Esophagus (tissue), 2 donors: ENCODE results near the gene HRG. TPM values are rescaled to one million over a fixed set of nuclear protein-coding genes. Genes with fewer than 3 reads are reported as not detected.

Experiments used
- H3K27ac ChIP-seq, 2 donors: one replicate each; pipeline ENCODE4 v1.5.1; 2013; ENCODE audit warnings: low read depth in 2 of 2, mild to moderate bottlenecking in 2 of 2, inconsistent platforms in 1 of 2, low read length in 1 of 2, moderate library complexity in 1 of 2
- H3K27me3 ChIP-seq, 2 donors: one replicate each; pipeline ENCODE4 v1.6.1; 2013; ENCODE audit warnings: low read length in 2 of 2, control low read depth in 1 of 2, mild to moderate bottlenecking in 1 of 2; ENCODE audit not compliant: insufficient read depth in 2 of 2, control insufficient read depth in 1 of 2
- H3K36me3 ChIP-seq, 2 donors: one replicate each; pipeline ENCODE4 v1.6.1; 2013; ENCODE audit warnings: low read length in 1 of 2; ENCODE audit not compliant: control insufficient read depth in 2 of 2, insufficient read depth in 2 of 2
- H3K4me1 ChIP-seq, 2 donors: one replicate each; pipeline ENCODE4 v1.6.1; 2013; ENCODE audit warnings: low read length in 1 of 2; ENCODE audit not compliant: control insufficient read depth in 2 of 2, insufficient read depth in 2 of 2
- H3K4me3 ChIP-seq, 2 donors: one replicate each; pipeline ENCODE4 v1.5.1; 2013; ENCODE audit warnings: low read length in 2 of 2, mild to moderate bottlenecking in 2 of 2, low read depth in 1 of 2, moderate library complexity in 1 of 2
- H3K9me3 ChIP-seq, 2 donors: one replicate each; pipeline ENCODE4 v1.6.1; 2013; ENCODE audit warnings: mild to moderate bottlenecking in 2 of 2, low read depth in 1 of 2, low read length in 1 of 2, moderate library complexity in 1 of 2; ENCODE audit not compliant: control insufficient read depth in 2 of 2, insufficient read depth in 1 of 2
- WGBS, 2 donors: extraction: QIAGEN DNeasy Blood & Tissue Kit; methylation state at CpG; one replicate each; pipeline ENCODE4 v1.1.7; 2013; 5-methylcytosine and 5-hydroxymethylcytosine counted together
- polyA plus RNA-seq, 2 donors: library from polyadenylated mRNA; stranded (reverse); fragments of 200-250 nt; gene quantifications; one replicate each; pipeline ENCODE4 v1.2.3, GENCODE V29; 2013
- donor health status: healthy with polysubstance abuse.
- donor health status: Bipolar disorder and iron deficiency.

The HRG gene
- polyA plus RNA-seq: under 1 TPM in 1 of 2 donors, not detected in 1; 0.05 TPM

- Histone ChIP-seq H3K9me3 (no peaks in the 10 kb centered on the region), H3K27ac (no peak within 1 kb of the TSS), H3K27me3 (no peaks in the 10 kb centered on the region), H3K4me1 (no peaks in the 10 kb centered on the region), H3K4me3 (no peak within 1 kb of the TSS), H3K36me3 (no peaks in the 10 kb centered on the region)
- WGBS, 2 donors: 80 to 82% methylated on average over 8 of the region's 8 CpGs
Observed at GRCh38 chr3:186665625-186666188, at the start of gene HRG. TSS of gene HRG (plus strand) at chr3:186666014. CDS start at chr3:186666032, 18 bp downstream.

- WGBS, 2 donors: 82 to 85% methylated on average over 8 of the region's 8 CpGs
- H3K9me3 ChIP-seq: no peaks in the 10 kb centered on the region
- H3K27me3 ChIP-seq: no peaks in the 10 kb centered on the region
- H3K4me3 ChIP-seq: no peak overlapping the region
- no peaks in the 10 kb centered on the region for H3K36me3 ChIP-seq
- H3K4me1 ChIP-seq: no peaks in the 10 kb centered on the region
- H3K27ac ChIP-seq: no peak overlapping the region
Observed at GRCh38 chr3:186616299-186616617, 49.6 kb upstream of the HRG start.

GRCh38 chr3:186617036-186617946, 48.5 kb upstream of the HRG start:
- 11 to 14% methylated on average over 31 of the region's 31 CpGs for WGBS, 2 donors
- Histone ChIP-seq H3K9me3 (no peaks in the 10 kb centered on the region), H3K27ac (peak overlapping the region in 1 of 2 donors; percentile 52), H3K27me3 (no peaks in the 10 kb centered on the region), H3K4me3 (peak overlapping the region in 1 of 2 donors; percentile 21), H3K4me1 (no peaks in the 10 kb centered on the region), H3K36me3 (no peaks in the 10 kb centered on the region)

GRCh38 chr3:186618318-186618938, 47.4 kb upstream of the HRG start:
- Histone ChIP-seq H3K9me3 (no peaks in the 10 kb centered on the region), H3K4me1 (no peaks in the 10 kb centered on the region), H3K27me3 (no peaks in the 10 kb centered on the region), H3K4me3 (no peak overlapping the region), H3K36me3 (no peaks in the 10 kb centered on the region), H3K27ac (no peak overlapping the region)
- 87 to 90% methylated on average over 8 of the region's 8 CpGs for WGBS, 2 donors

GRCh38 chr3:186619787-186620212, 46.0 kb upstream of the HRG start:
- no peaks in the 10 kb centered on the region for H3K4me1 ChIP-seq

GRCh38 chr3:186620213-186621092, 45.4 kb upstream of the HRG start:
- H3K4me1 ChIP-seq: no peaks in the 10 kb centered on the region
- no peaks in the 10 kb centered on the region for H3K27me3 ChIP-seq

More at GRCh38 chr3:186619787-186620212, 46.0 kb upstream of the HRG start:
- WGBS, 2 donors: 86 to 91% methylated on average over 5 of the region's 5 CpGs
- Histone ChIP-seq H3K27me3 (no peaks in the 10 kb centered on the region), H3K36me3 (no peaks in the 10 kb centered on the region), H3K27ac (no peak overlapping the region), H3K9me3 (no peaks in the 10 kb centered on the region), H3K4me3 (no peak overlapping the region)

GRCh38 chr3:186621894-186622650, 43.7 kb upstream of the HRG start:
- Histone ChIP-seq H3K27me3 (no peaks in the 10 kb centered on the region), H3K9me3 (peaks cover 0 to 3% of the 10 kb centered on the region in 2 donors)

More at GRCh38 chr3:186620213-186621092, 45.4 kb upstream of the HRG start:
- Histone ChIP-seq H3K4me3 (no peak overlapping the region), H3K36me3 (no peaks in the 10 kb centered on the region), H3K9me3 (no peaks in the 10 kb centered on the region), H3K27ac (no peak overlapping the region)
- WGBS, 2 donors: 86 to 89% methylated on average over 17 of the region's 17 CpGs

GRCh38 chr3:186622651-186623310, 43.0 kb upstream of the HRG start:
- no peak overlapping the region for H3K27ac ChIP-seq
- H3K36me3 ChIP-seq: no peaks in the 10 kb centered on the region
- 35 to 47% methylated on average over 2 of the region's 2 CpGs for WGBS, 2 donors
- no peak overlapping the region for H3K4me3 ChIP-seq
- no peaks in the 10 kb centered on the region for H3K27me3 ChIP-seq
- H3K9me3 ChIP-seq: peaks cover 0 to 3% of the 10 kb centered on the region in 2 donors
- H3K4me1 ChIP-seq: no peaks in the 10 kb centered on the region

More at GRCh38 chr3:186621894-186622650, 43.7 kb upstream of the HRG start:
- Histone ChIP-seq H3K36me3 (no peaks in the 10 kb centered on the region), H3K27ac (no peak overlapping the region), H3K4me3 (no peak overlapping the region), H3K4me1 (no peaks in the 10 kb centered on the region)
- 76 to 85% methylated on average over 7 of the region's 7 CpGs for WGBS, 2 donors
